ENCODE results near the gene COPS3.
"Not testable (repeated sequence)": the region's sequence is repeated elsewhere in the genome, so short reads cannot be mapped to it uniquely, and the experiment has no call there.

COPS3 gene

DNA sequence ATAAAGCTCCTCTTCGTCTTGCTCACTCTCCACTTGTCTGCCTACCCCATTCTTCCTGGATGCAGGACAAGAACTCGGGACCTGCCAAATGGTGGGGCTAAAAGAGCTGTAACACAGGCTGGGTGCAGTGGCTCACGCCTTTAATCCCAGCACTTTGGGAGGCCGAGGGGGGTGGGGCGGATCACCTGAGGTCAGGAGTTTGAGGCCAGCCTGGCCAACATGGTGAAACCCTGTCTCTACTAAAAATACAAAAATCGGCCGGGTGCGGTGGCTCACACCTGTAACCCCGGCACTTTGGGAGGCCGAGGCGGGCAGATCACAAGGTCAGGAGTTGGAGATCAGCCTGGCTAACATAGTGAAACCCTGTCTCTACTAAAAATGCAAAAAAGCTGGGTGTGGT lies 20.6 kb upstream of the COPS3 start:
- DNase-seq, result not testable (repeated sequence)

DNA sequence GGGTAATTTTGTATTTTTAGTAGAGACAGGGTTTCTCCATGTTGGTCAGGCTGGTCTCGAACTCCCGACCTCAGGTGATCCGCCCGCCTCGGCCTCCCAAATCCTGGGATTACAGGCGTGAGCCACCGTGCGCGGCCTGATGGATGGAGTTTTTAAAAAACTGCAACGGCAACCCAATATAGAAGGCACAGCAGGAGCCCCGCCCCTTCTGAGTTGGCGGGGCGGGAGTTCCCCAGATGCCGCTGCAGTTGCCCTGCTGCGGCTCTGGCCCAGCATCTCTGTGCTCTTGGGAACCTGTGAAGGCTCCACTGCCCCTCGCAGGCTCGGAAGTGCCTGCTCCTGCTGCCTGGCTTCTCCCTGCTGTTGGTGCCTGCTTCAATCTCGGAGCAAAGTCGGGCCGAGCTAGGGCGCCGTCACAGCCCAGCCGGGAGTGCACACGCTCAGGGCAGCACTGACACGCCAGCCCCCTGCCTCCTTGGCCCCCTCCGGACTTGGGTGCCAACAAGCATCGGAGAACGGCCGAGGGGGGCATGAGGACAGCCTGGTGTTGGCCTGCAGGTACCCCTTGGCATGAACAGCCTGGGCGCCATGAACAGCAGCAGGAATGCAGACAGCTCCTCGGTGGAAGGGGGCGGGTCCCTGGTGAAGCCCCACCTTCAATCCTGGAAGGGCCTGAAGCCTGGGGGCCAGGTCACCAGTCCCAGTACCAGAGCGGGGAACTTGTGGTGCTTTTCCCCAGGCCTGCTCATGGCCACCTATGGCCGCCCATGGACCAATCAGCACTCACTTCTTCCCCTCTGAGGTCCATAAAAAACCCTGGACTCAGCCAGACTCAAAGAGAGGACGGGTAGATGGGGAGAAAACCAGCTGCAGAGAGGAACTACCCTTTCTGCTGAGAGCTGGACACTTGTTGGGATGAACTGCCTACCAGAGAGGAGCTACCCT lies 19.9 kb upstream of the COPS3 start:
- no peak for DNase-seq

DNA sequence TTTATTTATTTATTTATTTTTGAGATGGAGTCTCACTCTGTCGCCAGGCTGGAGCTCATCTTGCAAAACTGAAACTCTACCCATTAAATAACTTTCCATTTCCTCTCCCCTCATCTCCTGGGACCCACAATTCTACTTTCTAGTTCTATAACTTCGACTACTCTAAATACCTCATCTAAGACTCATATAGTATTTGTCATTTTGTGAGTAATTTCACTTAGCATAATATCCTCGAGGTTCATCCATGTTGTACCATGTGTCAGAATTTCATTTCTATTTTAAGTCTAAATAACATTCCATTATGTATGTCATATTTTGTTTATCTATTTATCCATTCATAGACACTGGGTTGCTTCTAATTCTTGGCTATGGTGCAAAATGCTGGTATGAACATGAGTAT lies 17.1 kb upstream of the COPS3 start:
- DNase-seq, result no peak

DNA sequence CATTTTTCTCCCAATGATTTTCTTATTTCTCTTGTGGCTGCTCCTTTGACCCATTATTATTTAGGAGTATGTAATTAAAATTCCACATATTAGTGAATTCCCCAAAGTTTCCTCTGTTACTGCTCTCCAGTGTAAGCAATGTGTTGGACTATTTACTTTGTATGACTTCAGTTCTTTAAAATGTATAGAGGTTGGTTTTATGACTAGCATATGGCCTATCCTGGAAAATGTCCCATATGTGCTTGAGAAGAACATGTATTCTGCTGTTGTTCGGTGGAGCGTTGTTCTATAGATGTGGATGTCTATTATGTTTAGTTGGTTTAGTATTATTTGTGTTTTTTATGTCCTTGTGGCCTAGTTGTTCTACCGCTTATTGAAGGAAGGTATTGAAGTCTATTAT lies 16.2 kb upstream of the COPS3 start:
- no peak for DNase-seq

DNA sequence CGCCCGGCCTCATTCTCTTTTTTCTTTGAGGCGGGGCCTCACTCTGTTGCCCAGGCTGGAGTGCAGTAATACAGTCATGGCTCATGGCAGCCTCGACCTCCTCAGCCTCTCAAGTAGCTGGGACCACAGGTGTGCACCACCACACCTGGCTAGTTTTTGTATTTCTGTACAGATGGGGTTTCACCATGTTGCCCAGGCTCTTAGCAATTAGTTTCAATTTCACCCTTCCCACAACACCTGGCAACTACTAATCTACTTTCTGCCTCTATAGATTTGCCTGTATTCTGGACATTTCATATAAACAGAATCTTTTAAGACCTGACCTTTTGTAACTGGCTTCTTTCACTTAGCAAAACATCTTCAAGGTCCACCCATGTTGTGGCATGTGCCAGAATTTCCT lies 14.1 kb upstream of the COPS3 start:
- DNase-seq, result no peak

DNA sequence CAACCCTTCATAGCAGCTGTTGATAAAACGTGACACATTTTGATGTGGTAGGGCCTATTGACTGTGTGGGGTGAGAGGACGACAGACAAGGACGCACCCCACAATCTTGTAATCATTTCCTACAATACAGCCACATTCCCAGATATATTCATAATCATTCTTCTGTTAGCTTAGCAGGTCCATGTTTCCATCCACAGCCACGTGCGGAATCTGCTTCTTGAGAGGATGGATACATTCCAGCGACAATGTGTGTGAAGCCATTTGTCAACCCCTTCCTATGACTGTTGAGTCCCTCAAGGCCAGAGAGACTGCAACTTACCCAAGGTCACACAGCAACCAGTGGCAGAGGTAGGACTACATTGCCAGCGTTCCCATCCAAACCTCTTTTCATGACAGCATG lies 8.7 kb upstream of the COPS3 start:
- no peak for DNase-seq

DNA sequence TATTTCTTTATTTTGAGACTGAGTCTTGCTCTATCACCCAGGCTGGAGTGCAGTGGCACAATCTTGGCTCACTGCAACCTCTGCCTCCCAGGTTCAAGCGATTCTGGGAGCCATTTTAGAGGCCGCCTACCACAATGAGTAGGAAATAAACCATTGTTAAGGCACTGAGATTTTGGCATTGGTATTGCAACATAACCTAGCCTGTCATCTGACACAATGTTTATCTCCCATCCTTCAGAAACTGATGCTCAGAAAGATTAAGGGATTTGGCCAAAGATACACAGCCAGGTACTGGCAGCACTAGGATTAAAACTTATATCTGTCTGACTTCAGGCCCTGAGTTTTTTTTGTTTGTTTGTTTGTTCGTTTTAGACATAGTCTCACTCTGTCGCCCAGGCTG lies 8.0 kb upstream of the COPS3 start:
- no peak for DNase-seq

DNA sequence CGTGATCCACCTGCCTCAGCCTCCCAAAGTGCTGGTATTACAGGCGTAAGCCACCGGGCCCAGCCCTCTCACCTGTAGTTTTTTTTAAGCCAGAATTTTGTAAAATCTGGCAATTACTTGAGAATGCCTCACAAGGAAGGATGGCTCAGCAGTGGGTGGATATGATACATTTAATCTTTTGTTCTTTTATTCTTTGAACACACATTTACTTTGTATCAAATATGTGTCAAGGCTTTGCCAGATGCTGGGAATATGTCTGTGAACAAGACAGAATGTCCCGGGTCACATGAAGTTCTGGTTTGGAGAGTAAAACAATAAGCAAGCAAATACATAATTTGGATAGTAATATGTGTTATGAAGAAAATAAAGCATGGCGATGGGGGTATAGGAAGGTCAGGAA lies 4.9 kb upstream of the COPS3 start:
- no peak for DNase-seq

DNA sequence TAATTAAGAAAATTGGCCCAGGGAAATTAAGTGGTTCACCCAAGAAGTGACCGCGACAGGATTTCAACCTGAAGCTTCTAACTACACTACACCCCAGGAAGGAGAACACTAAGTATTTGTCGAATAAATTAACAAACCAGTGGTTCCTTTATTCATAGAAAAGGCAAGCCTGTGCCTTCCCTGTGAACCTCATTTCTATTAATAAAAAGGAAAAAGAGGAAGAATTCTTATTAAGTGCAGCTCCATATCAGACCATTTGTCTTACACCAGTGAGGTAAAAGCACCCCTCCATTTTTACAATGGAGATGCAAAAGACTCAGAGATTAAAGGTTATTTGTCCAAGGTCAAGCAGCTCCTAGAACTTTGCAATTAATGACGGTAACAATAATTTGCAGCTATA lies 1.7 kb downstream of the COPS3 start:
- no peak for DNase-seq

DNA sequence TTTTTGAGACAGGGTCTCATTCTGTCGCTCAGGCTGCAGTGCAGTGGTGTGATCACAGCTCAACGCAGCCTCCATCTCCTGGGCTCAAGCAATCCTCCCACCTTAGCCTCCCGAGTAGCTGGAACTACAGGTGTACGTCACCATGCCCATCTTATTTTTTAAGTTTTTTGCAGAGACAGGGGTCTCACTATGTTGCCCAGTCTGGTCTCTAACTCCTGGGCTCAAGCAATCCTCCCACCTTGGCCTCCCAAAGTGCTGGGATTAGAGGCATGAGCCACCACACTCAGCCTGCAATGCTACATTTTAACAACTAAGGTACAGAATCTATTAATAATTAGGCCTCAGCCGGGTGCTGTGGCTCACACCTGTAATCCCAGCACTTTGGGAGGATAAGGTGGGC lies 3.6 kb downstream of the COPS3 start:
- not testable (repeated sequence) for DNase-seq

DNA sequence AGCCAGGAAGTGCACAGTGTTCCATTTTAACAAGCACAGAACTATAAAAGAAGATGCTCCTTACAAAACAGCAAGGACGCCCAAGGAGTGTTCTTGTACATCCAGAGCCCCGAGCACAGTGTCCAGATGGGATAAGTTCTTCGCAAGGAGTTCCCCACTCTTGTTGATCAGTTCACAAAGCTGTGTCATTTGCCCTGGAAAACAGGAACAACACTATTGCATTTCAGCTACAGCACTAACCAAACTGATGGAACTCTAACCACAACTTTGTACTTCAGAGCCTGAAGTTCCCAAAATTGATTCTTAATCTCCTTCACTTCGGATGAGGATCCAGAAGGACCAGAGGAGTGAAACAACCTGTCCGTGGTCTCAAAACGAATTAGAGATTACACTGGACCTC lies 5.1 kb downstream of the COPS3 start:
- no peak for DNase-seq

DNA sequence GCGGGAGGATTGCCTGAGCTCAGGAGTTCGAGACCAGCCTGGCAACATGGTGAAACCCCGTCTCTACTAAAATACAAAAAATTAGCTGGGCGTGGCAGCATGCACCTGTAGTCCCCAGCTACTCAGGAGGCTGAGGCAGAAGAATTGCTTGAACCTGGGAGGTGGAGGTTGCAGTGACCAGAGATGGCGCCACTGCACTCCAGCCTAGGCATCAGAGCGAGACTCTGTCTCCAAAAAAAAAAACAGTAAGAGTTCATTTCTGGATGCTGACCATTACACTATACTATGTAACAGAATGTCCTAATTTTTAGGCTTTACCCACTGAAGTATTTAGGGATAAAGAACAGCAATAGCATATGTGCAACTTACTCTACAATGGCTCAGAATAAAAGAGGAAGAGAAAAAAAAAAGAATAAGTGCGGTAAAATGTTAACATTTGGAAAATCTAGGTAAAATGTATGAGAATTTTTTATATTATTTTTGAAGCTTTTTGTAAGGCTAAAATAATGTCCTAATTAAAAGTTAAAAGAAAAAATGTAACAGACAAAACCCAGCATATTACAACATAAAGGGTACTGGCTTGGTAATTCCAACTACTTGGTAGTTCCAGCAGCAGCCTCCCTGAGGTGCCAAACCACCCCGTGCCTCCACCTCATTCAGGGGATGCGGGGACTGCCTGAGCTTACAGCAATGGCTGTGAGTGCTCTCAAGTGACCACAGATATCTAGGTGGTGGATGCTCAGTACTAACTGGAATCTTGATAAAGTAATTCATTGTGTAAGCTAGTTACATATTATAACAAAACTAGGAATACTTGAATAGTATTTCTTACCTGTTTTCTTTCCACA lies 10.9 kb downstream of the COPS3 start:
- DNase-seq, result no peak

DNA sequence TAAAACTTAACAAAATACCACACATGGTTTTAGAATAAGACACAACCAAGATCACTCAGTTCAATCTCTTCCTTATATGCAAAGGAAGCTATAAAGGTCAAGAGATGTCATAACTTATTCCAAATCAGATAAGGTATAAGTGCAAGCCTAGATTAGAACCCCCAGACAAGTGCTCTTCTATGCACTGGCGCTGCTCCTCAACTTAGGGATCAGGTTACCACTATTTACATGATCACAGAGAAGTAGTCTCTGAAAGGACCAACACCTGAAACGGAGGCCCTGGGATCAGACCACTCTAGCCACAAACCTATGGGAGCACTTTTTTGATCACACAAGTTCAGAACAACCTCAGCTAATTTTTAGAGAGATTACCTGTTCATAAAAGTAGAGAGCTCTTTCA lies 16.6 kb downstream of the COPS3 start:
- DNase-seq, result no peak

DNA sequence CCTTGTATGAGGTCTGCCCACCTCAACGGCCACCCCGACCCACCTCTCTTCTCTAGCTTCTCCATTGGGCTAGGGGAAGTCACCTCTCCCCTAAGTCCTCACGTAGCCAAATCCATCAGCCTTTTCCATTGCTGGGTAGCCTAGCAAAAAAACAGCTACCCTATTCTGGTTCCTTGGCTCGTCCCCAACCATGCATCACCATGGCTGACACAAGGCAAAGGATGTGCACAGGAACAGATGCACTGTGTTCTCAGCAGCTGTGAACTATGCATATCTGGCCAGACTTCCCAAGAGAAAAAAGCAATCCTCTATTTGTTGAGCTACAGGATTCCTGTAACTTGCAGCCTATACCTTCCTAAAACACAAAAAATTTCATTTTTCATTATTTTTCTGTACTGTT lies 22.0 kb downstream of the COPS3 start:
- no peak for DNase-seq

DNA sequence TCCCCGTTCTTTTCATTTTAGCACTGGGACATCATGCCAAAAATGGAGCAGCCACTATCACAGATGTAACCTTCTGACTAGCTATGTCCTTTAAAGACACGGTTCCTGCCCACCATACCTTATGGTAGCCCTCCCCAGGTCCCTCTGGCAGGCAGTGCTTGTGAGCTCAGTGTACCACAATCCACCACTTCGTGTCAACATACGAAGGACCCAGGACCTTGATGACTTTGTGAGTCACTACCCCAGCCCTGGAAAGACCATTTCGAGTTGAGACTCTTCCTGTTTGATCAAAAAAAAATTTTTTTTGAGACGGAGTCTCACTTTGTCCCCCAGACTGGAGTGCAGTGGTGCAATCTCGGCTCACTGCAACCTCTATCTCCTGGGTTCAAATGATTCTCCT lies 23.0 kb downstream of the COPS3 start:
- no peak for DNase-seq

DNA sequence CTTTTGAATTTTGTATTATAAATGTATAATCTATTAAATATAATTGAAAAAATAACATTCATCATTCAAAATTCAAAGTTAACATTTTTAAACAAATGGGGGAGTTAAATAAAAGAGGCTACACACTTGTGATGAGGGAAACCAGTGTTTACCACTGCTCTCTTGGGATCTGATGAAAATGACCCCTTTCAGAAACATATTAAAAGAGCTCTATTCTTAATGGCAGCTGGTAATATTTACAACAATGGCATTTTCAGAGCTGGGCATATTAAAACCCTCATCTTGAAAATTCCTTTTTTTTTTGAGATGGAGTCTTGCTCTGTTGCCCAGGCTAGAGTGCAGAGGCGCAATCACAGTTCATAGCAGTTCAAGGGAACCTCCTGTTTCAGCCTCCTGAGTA lies 24.7 kb downstream of the COPS3 start:
- no peak for DNase-seq

DNA sequence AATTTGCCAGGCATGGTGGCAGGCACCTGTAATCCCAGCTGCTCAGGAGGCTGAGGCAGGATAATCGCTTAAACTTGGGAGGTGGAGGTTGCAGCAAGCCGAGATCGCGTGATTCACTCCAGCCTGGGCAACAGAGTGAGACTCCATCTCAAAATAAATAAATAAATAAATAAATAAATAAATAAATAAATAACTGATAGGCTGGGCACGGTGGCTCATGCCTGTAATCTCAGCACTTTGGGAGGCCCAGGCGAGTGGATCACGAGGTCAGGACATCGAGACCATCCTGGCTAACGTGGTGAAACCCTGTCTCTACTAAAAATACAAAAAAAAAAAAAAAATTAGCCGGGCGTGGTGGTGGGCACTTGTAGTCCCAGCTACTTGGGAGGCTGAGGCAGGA lies 25.4 kb downstream of the COPS3 start:
- not testable (repeated sequence) for DNase-seq

DNA sequence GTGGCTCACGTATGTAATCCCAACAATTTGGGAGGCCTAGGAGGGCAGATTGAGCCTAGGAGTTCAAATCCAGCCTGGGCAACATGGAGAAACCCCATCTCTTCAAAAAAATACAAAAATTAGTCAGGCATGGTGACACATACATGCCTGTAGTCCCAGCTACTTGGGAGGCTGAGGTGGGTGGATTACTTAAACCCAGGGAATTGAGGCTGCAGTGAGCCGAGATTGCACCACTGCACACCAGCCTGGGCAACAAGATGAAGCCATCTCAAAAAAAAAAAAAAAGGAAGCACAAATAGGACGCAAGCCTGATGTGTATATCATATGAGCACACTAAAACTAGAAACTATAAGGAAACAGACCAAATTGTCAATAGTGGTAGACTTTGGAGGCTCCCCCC lies 27.0 kb downstream of the COPS3 start:
- no peak for DNase-seq

DNA sequence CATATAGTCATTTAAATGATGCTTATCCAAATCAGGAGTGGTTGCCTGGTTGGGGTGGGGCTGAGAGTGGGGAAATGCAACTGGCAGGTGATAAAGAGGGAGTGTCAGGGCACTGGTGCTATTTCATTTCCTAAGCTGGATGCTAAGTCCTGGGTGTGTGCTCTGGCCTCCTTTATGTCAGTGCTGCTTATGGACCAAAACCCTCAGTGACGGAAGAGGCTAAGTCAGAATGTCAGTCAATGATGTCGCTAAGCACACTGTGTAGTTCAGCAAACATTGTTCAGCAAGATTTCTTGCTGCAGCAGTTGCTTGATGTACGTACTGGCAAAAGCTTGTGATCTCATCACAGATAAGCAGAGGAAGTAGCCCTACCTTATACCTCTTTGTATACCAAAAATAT lies 27.6 kb downstream of the COPS3 start:
- DNase-seq, result no peak

DNA sequence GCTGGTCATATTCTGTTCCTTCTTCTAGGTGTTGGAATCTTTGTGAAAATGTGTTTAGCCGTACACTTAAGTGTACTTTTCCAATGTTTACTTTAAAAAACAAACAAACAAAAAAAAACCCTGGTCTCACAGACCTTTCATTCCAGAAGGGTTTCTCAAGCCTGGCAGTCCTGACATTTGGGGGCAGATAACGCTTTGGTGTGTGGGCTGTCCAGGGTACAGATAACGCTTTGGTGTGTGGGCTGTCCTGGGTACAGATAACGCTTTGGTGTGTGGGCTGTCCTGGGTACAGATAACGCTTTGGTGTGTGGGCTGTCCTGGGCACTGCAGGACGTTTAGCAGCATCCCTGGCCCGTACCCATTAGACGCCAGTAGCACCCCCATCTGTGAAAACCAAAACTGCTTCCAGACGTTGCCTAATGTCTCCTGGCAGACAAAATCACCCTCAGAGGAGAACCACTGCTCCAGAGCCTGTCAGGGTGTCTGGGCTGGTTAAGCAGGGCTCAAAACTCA lies 28.8 kb downstream of the COPS3 start:
- DNase-seq, result no peak

DNA sequence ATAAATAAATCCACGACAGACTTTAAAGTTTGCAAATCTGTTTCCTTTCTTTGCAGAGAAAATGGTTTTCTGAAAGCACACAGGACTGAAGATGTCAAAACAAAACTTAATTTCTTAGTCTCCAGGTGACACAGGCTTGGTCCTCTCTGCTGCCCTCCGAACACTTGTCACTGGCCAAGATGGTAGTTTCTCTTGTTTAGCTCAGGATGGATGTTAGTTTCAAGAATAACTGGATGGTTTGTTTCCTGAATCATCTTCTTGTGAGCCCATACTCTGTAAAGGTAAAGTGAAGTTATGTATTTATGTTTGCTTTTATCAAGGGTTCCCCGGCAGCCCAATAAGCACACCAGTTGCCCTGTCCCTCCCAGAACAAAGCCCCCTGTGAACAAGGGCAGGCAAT lies 34.2 kb downstream of the COPS3 start:
- DNase-seq, result no peak

DNA sequence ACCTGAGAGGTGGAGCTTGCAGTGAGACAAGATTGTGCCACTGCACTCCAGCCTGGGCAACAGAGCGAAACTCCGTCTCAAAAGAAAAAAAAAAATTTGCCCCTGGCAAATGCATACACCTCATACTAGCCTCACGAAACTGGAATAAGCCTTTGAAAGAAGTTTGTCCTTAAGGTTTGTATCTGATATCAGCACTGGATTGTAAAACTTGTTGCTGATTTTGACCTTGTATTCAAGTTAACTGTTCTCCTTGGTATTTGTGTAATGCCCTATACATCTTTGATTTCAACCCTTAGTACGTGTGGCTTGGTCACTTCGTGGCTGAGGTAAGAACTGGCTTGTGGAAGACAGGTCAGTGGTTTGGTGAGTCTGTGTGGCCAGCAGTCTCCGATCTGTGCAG lies 37.9 kb downstream of the COPS3 start:
- no peak for DNase-seq

DNA sequence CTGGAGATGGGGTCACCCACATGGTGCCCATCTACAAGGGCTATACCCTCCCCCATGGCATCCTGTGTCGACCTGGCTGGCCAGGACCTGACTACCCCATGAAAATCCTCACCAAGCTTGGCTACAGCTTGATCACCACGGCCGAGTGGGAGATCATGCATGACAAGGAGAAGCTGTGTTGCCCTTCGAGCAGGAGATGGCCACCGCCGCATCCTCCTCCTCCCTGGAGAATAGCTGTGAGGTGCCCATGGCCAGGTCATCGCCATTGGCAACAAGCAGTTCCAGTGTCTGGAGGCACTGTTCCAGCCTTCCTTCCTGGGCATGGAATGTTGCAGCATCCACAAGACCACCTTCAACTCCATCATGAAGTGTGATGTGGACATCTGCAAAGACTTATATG lies 38.8 kb downstream of the COPS3 start:
- DNase-seq, result no peak

DNA sequence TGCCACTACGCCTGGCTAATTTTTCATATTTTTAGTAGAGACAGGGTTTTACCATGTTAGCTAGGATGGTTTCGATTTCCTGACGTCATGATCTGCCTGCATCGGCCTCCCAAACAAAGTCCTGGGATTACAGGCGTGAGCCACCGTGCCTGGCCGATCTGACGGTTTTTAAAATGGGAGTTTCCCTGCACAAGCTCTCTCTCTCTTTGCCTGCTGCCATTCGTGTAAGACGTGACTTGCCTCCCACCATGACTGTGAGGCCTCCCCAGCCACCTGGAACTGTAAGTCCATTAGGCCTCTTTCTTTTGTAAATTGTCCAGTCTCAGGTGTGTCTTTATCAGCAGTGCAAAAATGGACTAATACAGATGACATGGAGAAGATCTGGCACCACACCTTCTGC lies 39.4 kb downstream of the COPS3 start:
- no peak for DNase-seq
